NCI-H226 (cell line): ENCODE measurements around the gene GDF11.
A peak's percentile ranks its signal among the peaks of the same experiment; 100 is the strongest.
"Not testable (repeated sequence)": the region's sequence is repeated elsewhere in the genome, so short reads cannot be mapped to it uniquely, and the experiment has no call there.

Experiments
- DNase-seq: peaks from one replicate; pipeline ENCODE4 v3.0.0-alpha.2; 2015

The GDF11 gene

DNA sequence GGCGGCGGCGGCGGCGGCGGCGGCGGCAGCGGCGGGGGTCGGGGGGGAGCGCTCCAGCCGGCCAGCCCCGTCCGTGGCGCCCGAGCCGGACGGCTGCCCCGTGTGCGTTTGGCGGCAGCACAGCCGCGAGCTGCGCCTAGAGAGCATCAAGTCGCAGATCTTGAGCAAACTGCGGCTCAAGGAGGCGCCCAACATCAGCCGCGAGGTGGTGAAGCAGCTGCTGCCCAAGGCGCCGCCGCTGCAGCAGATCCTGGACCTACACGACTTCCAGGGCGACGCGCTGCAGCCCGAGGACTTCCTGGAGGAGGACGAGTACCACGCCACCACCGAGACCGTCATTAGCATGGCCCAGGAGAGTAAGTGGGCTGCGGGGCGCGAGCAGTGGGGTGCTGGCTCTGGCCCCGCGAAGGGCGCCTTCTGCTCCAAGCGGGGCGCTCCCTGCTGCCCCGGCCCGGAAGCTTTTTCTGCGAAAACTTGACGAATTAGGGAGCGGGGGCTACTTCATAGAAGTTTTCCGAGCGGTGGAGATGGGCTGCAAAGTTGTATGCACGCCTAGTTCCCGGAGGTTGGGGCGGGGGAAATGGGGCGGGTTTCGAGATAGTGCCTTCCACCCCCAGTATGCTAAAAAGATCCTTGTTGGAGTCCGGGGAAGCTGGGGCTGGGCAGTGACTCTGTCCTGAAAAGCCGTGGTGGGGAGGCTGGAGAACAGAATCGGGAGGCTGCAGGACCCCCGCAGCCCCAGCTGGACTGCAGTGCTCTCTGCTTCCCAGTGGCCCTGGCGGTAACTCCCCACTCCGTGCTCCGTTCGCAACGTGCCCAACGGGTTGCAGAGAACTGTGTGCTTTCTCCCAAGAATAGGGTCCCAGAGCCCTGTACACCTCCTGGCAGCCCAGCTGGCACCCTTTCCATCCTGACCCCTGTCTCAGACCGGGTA, 751 bp downstream of the GDF11 start:
- DNase-seq, result peak; percentile 71

DNA sequence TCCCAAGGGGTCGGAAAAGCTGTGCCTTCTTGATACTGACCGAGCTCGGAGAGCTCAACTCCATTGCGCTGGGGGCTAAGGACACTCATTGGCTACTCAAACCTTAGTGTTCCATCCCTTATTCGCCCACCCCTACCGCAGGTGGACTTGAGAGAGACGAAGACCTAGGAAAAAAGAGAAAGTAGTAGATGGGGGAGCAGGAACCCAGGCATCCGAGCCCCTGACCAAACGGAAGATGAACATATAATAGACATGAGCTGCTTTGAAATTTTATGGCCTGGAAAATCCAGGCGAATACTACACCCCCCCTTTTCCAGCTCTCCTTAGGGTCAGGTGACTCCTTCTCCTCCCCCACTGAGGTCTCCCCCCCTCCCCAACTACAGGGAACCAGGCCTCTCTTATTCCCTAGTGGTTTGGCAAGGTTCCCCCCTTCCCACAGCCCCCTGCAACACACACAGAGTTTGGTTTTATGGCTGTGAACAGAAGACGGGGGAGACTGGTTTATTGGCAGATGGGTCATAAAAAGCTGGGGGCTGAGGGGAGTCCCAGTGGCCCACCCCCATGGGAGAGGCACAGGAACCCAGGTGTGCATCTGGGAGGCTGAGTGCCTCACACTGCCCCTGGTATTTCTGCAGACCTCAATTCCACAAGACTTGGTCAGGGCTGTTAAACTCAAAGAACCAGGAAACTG, 1.6 kb downstream of the GDF11 start:
- DNase-seq, result no peak

DNA sequence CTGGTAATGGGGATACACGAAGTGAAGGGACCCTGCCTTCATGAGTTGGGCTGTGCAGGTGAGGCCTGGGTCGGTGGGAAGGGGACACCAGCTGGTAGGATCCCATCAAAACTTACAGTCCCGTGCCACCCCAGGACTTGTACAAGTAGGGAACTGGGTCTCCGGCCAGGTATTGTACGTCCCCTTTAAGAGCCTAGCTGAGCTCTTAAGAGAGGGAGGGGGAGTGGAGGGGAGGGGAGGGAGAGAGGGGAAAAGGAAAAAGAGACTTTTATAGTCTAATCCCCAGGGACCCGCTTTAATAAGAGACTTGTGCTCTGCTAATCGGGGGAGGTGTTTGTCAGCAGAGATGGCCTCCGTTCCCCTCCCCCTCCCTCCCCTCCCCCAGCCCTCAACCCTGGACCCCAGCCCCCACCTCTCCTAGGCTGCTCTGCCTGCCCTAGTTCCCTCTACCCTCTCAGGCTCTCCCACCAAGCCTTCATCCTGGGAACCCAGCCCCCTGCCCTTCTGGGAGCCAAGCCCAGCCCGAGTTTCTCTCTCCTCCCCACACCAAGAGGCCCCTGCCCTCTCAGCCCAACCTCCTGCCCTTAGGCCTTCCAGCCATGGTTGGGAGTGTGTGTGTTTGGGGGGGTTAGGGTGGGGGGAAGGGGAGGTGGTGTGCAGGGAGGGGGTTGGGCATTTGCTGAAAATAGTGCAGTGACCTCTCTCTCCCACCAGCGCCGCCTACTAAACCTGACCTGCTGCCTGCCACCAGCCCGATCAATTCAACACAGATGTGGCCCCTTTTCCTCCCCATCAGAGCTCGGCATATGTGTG, 2.6 kb downstream of the GDF11 start:
- no peak for DNase-seq

DNA sequence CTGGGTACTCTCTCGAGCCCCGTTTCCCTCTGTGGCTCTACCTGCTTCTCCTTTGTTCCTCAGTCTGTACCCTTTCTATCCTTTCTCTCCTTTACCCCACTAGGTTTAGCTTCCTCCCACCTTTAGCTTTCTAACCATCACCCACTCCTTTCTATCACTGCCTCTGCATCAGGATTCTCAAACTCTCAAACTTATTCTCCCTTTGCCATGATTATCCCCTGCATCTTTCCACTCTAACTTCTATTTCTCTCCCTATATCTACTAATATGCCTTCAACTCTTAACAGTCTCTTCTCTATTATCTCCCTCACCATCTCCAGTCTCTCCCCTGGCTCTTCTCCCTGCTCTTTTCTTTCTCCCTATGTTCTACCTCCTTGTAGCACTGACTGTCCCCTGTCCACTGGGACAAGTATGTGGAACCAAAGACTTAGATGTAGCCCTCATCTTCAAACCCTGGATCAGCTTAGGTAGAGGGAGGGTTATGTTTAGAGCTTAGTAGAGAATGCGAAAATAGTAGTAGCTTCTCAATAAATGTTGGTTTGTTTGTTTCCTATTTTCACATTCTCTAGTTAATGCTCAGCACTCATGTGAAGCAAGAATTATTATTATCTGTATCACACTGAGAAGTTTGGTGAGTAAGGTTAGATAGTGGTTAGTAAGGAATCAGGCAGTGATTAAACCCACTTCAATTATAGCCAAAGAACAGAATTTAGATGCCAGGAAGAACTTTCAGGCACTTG, 3.4 kb downstream of the GDF11 start:
- no peak for DNase-seq

DNA sequence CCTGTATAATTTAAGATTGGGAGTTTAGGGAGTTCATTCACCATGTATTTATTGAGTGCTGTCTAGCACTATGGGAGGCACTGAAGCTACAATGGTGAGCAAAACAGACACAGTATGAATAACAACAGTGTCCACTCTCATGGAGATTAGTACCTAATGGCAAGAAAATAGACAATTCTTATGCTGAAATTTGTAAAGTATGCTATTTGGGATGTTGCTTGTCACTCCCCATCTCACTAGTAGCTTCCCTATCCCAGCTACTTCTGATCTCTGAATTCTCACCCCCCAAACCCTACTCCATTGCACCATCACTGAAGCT, 4.0 kb downstream of the GDF11 start:
- no peak for DNase-seq

DNA sequence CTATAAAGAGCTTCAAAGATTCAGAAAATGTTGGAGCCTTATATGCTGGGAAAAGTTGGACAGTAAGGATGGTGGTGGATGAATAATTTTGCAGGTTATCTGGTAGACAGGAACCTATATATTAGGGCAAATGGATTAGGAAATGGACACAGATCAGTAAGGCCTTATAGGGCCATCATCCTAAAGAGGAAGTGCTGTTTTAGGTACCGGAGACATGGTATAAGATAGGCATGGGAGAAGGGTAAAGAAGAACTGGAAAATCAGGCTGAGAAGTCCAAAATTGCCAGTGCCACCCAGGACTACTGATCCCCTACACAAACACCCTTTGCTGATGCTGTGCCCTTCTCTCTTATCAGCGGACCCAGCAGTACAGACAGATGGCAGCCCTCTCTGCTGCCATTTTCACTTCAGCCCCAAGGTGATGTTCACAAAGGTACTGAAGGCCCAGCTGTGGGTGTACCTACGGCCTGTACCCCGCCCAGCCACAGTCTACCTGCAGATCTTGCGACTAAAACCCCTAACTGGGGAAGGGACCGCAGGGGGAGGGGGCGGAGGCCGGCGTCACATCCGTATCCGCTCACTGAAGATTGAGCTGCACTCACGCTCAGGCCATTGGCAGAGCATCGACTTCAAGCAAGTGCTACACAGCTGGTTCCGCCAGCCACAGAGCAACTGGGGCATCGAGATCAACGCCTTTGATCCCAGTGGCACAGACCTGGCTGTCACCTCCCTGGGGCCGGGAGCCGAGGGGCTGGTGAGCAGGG, 5.5 kb downstream of the GDF11 start:
- no peak for DNase-seq

DNA sequence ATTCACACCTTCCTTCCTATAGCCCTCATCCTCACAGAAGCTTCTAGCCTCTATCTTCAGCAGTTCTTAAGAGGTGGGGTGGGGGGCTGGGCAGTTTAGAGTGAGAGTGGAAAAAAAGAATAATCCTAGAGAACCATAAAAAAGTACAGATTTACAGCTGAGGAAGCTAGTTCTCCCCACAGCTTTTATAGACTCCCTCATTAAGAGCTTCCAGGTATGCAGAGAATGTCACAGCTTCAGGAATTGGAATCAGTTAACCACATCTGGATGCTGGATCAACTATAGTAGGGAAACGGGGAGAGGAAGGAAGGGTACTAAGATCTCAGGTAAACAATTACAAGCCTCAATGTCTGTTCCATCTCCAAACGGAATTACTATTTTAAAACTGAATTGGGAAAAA, 12.3 kb downstream of the GDF11 start:
- no peak for DNase-seq

DNA sequence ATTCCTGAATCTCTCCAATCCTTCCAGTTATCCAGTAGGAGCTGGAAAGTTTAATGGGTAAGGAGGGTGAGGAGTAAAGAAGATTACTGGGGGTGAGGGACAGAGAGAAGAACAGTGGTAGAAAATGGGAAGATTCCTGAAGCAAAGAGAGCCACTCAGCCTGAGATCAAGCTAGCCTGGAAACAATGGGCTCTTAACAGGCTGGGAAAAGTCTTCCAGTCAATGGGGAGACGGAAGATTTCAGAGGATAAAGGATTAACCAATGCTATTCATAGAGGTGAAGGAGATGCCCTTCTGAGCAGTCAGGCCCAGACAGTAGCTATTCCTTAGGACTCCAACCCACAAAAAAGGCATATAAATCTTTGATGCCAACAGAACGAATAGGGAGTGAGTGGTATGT, 14.8 kb downstream of the GDF11 start:
- no peak for DNase-seq

DNA sequence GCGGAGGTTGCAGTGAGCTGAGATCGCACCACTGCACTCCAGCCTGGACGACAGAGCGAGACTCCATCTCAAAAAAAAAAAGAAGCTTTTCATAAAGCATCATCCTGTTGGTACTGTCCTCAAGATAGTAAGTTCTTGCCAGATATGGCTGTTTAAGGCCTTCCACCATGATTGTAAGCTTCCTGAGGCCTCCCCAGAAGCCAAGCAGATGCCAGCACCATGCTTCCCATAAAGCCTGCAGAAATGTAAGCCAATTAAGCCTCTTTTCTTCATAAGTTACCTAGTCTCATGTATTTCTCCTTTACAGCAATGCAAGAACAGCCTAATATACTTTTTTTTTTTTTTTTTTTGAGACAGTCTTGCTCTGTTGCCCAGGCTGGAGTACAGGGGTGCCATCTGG, 15.7 kb downstream of the GDF11 start:
- not testable (repeated sequence) for DNase-seq

DNA sequence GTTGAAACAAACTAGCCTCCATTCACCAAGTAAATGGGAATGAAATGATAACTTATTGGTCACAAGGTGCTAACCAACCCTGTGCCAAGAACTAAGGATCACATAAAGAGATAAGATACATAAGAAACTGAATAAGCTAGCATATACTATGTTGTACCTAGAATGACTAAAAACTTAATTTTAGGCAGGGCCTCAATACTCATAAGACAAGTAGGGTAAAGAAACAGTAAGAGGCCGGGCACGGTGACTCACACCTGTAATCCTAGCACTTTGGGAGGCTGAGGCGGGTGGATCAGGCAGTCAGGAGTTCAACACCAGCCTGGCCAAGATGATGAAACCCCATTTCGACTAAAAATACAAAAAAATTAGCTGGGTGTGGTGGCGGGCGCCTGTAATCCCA, 17.7 kb downstream of the GDF11 start:
- DNase-seq, result no peak

DNA sequence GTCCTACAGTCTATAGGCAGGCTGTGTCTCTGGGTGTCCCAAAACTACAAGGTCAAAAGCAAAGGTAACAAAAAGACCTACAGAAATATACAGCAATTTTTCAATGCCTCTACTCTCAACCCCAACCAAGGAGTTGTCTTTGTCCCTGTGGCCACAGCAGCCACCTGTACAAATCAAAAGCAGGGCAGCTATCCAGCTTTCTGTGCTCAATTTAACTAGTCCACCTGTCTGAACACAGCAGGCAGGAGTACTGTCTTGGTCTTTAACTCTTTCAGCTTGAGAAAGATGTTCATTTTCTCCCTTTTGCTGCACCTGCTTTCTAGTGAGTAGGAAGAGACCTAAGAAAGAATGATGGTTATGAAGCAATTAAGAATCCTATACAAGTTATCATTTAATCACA, 19.7 kb downstream of the GDF11 start:
- DNase-seq, result no peak

DNA sequence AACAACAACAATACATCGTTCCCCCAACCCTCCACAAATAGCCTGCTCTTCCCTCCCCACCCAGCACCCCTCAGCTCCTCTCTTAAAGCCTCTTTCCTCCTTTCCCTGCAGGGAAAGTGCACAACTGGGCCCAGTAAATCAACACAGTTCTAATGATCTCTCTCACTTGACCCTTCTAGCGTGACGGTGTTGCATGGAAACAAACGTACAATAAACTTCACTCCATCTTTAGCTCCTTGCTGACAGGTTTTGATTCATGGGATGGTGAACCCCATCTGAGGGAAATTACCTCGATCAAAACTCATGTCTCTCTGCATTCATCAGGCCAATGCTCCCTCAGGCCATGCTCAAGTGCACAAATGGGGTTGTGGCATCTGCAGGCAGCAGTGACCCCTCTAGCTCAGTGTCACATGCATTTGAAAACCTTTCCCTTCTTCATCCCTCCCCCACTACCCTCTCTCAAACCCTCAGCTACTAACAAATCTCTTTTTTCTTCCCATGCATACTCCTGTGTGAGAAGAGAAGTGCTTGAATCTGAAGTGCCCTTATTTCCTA, 22.9 kb downstream of the GDF11 start:
- no peak for DNase-seq

DNA sequence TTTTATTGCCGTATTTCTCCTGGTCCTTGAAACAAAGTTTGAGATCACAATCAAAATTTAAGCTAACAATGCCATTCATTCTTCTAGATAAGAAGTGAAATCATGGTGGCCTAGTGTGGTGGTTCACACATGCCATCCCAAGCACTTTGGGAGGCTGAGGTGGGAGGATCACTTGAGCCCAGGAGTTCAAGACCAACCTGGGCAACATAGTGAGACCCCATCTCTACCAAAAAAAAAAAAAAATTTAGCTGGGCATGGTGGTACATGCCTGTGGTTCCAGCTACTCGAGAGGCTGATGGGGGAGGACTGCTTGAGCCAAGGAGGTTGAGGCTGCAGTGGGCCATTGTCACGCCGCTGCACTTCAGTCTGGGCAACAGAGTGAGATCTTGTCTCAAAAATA, 24.2 kb downstream of the GDF11 start:
- no peak for DNase-seq

DNA sequence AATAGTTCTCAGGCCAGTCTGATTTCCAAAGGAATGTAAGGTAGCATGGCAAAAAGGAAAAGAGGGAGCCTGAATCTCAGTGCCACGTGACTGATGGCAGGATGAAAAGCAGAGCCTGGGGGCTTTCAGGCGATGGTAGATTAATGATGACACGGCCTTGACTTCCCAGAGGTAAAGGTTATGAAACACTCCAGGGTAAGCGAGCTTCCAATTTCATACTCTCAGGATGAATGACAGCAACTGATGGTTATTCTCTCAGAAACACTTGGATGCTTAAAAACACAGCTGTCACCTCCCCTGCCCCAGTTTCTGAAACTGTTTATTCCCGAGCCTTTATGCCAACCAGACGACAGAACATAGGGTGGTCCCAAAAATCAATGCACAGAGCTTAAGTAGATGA, 28.8 kb downstream of the GDF11 start:
- no peak for DNase-seq

DNA sequence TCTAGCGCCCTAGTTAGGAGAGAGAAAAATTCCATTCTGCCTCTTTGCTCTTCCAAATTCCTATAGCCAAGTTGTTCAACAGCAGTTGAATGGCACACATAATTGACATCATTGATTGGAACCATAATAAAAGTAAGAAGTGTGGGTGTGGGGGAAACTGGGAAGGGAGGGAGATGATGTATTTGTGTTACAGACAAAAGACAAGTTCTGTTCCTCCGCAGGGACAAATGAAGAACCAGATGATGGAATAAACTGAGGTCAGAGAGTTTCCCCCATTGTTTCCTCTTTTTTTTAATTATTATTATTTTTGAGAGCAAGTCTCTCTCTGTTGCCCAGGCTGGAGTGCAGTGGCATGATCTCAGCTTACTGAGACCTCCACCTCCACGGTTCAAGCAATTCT, 34.9 kb downstream of the GDF11 start:
- DNase-seq, result no peak

DNA sequence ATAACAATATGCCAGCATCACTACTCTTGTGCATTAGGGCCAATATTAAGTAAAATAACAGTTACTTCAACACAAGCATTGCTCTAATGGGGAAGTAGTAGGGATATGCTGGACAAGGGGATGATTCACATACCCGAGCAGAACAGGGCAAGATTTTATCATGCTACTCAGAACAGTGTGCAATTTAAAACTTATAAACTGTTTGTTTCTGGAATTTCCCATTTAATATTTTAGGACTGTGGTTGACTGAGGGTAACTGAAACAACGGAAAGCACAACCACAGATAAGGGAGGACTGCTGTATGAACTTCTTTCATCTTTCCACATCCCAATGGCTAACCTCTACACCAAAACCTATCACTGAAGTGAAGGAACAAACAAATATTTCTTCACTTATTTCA, 37.8 kb downstream of the GDF11 start:
- DNase-seq, result no peak

DNA sequence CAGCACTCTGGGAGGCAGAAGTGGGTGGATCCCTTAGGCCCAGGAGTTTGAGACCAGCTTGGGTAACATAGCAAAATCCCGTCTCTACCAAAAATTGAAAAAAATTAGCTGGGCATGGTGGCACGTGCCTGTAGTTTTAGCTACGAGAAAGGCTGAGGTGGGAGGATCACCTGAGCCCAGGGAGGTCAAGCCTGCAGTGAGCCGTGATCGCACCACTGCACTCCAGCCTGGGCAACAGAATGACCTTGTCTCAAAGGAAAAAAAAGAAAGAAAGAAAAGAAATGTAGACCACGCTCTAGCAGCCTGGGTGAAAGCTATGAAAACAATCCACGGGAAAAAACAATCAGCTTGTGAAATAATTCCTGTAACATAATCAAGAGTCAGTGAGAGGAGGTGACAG, 45.6 kb downstream of the GDF11 start:
- no peak for DNase-seq

DNA sequence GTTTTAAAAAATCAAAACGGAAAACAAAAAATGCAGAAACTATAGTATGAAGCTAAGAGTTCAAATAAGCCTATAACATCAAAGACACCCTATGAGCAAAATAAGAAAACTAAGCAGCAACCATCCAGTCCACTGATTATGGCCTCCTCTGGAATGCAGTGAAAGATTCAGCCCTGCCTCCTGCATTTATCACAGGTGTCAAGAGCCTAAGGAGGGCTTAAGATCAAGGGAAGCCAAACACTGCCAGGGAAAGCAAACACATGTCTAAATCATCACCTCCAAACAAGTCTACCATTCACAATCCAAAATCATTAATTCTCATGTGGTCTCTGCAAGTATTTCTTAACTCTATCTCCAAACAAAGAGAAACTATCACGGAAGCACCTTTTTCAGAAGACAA, 46.2 kb downstream of the GDF11 start:
- DNase-seq, result no peak

DNA sequence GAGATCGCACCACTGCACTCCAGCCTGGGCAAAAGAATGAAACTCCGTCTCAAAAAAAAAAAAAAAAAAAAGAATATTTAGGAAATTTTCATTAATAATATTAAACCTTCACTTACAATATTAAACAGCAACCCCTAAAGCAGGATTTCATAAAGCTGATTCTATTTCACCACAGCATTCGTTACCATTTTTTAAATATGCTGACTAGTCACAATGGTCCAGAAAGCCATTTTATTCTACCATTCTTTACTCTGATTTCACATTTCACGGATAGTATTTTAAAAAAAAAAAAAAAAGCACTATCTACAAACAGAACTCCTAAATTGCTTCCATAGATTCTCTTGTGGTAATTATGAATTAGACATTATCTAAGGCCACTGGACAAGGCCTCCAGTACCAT, 47.0 kb downstream of the GDF11 start:
- no peak for DNase-seq

DNA sequence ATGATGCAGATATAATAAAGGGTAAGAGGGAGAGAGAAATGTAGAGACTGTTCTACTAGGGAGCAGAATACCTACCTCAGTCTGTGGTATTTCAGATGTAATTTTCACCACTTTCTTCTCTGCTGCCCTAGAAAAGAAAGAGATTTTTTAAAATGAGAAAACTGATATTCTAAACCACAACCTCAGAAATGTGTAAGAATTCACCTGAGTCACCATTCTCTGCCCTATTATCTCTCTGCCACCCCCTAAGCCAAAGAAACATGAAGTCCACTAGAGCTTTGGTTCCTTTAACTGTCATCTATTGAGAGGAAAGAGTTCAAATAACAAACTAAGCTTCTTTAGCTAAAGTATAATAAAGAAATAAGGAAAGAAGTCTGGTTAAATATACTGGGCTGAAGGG, 53.0 kb downstream of the GDF11 start:
- DNase-seq, result no peak

DNA sequence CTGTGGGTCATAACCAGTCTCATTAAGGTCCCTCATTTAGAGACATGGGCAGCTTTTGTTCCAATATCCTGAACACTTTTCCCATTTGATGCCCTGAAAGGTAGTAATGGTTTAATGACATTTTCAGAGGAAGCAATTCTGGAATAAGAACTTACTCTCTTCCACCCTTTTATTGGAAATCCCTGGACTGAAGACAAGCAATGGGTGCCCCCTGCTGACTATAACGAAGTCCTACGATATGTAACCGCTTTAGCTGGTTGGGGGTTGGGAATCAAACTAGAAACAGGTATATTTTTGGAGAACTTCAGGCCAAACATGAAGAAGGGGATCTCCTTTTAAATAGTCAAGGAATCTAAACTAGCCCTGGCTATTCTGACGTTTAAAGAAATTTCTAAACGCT, 54.1 kb downstream of the GDF11 start:
- DNase-seq, result no peak

DNA sequence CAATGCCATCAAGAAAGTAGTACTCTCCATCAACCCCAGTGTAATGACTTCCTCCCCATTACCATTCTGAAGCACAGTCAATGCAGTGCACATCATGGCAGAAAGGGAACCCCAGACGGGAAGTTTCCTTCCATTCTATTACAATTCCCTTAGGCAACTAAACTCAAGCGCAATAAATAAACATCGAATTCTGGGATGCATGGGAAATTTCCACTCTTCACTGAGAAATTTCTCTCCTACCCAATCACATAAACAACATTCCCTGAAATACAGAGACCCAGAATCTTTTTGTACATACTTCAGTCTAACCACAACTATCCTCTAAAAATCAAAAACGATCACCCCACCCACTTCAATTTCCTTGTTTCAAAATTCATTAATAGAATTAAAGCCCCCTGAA, 54.6 kb downstream of the GDF11 start:
- no peak for DNase-seq
